Activated T-cell treated with anti-CD3 and anti-CD28 coated beads, Interleukin-2, amount 50 U/mL, for 72 hours (primary cell): ENCODE measurements around the gene CYP27A1. TPM values are rescaled to one million over a fixed set of nuclear protein-coding genes. Genes with fewer than 3 reads are reported as not detected.
A peak's percentile ranks its signal among the peaks of the same experiment; 100 is the strongest.

Experiments
- ATAC-seq, 2 donors: fragments of 150-1000 bp; cut with Tn5 transposase; replicated peaks in 1 of 2; 2 replicates each; pipeline ENCODE4 v1.10.0; 2021; ENCODE audit warnings: moderate library complexity in 2 of 2, mild to moderate bottlenecking in 1 of 2
- DNase-seq, 2 donors: peaks; one replicate each; pipeline ENCODE4 v3.0.0; 2021 to 2022; ENCODE audit warnings: mixed read lengths in 1 of 2
- H3K27ac Mint-ChIP-seq: one replicate; pipeline ENCODE4 v1.8.0; 2022; ENCODE audit warnings: mild to moderate bottlenecking, moderate library complexity, mixed read lengths
- H3K27me3 Mint-ChIP-seq: one replicate; pipeline ENCODE4 v1.8.0; 2022; ENCODE audit warnings: low read depth, mixed read lengths
- H3K36me3 Mint-ChIP-seq, 2 donors: one replicate each; pipeline ENCODE4 v1.8.0; 2022; ENCODE audit warnings: mixed read lengths in 2 of 2, mild to moderate bottlenecking in 1 of 2; ENCODE audit not compliant: insufficient read depth in 2 of 2
- H3K4me1 Mint-ChIP-seq: one replicate; pipeline ENCODE4 v1.8.0; 2022; ENCODE audit warnings: low read depth, mixed read lengths
- H3K4me3 Mint-ChIP-seq, 2 donors: one replicate each; pipeline ENCODE4 v1.8.0; 2022; ENCODE audit warnings: mild to moderate bottlenecking in 2 of 2, mixed read lengths in 2 of 2, moderate library complexity in 2 of 2
- H3K9me3 Mint-ChIP-seq, 2 donors: one replicate each; pipeline ENCODE4 v1.8.0; 2022; ENCODE audit warnings: mixed read lengths in 2 of 2
- total RNA-seq, 2 donors: library from RNA; stranded (reverse); gene quantifications; one replicate each; pipeline ENCODE4 v1.2.3, GENCODE V29; 2022

The CYP27A1 gene
- total RNA-seq, 2 donors from 2014 or later, result 0.30 to 0.31 TPM

DNA sequence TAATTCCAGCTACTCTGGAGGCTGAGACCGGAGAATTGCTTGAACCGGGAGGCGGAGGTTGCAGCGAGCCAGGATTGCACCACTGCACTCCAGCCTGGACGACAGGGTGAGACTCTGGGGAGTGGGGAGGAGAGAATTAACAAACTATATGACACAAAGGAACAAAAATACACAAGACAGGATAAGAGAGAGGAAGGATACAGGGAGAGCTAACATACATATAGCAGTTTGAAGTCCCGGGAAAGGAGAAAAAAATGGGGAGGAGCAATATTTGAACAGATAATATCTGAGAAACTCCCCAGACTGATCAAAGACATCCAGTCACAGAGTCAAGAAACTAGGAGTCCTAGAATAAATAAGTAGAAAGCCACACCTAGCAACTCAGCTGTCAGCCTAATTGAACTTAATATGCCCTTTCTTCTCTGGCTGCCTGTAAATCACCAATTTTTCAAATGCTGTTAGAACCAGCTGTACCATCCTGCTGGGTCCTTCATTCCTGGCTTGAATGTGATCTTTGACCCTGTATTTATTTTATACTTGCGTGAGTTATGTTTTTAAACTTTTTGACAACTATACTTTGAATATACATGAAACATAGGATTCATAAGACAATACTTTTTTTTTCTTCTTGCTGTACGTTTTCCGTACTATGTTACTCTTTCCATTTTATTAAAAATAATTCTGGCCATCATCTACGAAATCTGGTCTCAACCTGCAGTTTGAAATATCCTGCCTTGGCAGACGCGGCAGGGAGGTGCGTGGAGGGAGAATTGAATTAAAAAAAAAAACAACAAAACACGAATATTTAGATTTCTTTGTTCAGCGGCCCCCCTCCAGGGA lies 876 bp upstream of the CYP27A1 start:
- DNase-seq (no peak), ATAC-seq (no peak)
- peaks cover 6 to 9% of the 10 kb centered on the region in 2 donors for H3K9me3 Mint-ChIP-seq
- H3K27me3 Mint-ChIP-seq, result peaks cover 65% of the 10 kb centered on the region
- H3K27ac Mint-ChIP-seq, result no peak overlapping the region
- peak overlapping the region; percentile 19 to 50 for H3K4me3 Mint-ChIP-seq
- no peaks in the 10 kb centered on the region for H3K4me1 Mint-ChIP-seq
- H3K36me3 Mint-ChIP-seq, result peaks cover 8 to 13% of the 10 kb centered on the region in 2 donors

- no peak for ATAC-seq
- Mint-ChIP-seq H3K4me1 (no peaks in the 10 kb centered on the region), H3K27me3 (peaks cover 70% of the 10 kb centered on the region), H3K36me3 (peaks cover 2 to 3% of the 10 kb centered on the region in 2 donors), H3K27ac (no peak overlapping the region), H3K4me3 (no peak overlapping the region), H3K9me3 (peaks cover 0 to 2% of the 10 kb centered on the region in 2 donors)
- DNase-seq, result no peak
These were observed 539 bp downstream of the CYP27A1 start for GRCh38 chr2:218782528-218782844.

GRCh38 chr2:218783688-218784087 lies 1.7 kb downstream of the CYP27A1 start:
- no peak overlapping the region for H3K4me3 Mint-ChIP-seq

GRCh38 chr2:218785103-218785502 lies 3.2 kb downstream of the CYP27A1 start:
- Mint-ChIP-seq H3K36me3 (peaks cover 0 to 2% of the 10 kb centered on the region in 2 donors), H3K9me3 (no peaks in the 10 kb centered on the region), H3K4me3 (no peak overlapping the region), H3K4me1 (no peaks in the 10 kb centered on the region), H3K27ac (no peak overlapping the region), H3K27me3 (peaks cover 60% of the 10 kb centered on the region)
- ATAC-seq (no peak), DNase-seq (no peak)

More at GRCh38 chr2:218783688-218784087, 1.7 kb downstream of the CYP27A1 start:
- no peak for ATAC-seq
- Mint-ChIP-seq H3K36me3 (peaks cover 0 to 2% of the 10 kb centered on the region in 2 donors), H3K27me3 (peaks cover 72% of the 10 kb centered on the region), H3K9me3 (no peaks in the 10 kb centered on the region), H3K4me1 (no peaks in the 10 kb centered on the region), H3K27ac (no peak overlapping the region)
- DNase-seq, result no peak

GRCh38 chr2:218786133-218786532 lies 4.2 kb downstream of the CYP27A1 start:
- H3K4me1 Mint-ChIP-seq, result no peaks in the 10 kb centered on the region
- DNase-seq (no peak), ATAC-seq (no peak)
- peaks cover 53% of the 10 kb centered on the region for H3K27me3 Mint-ChIP-seq
- no peak overlapping the region for H3K27ac Mint-ChIP-seq
- H3K4me3 Mint-ChIP-seq, result no peak overlapping the region
- H3K9me3 Mint-ChIP-seq, result no peaks in the 10 kb centered on the region
- H3K36me3 Mint-ChIP-seq, result no peaks in the 10 kb centered on the region

DNA sequence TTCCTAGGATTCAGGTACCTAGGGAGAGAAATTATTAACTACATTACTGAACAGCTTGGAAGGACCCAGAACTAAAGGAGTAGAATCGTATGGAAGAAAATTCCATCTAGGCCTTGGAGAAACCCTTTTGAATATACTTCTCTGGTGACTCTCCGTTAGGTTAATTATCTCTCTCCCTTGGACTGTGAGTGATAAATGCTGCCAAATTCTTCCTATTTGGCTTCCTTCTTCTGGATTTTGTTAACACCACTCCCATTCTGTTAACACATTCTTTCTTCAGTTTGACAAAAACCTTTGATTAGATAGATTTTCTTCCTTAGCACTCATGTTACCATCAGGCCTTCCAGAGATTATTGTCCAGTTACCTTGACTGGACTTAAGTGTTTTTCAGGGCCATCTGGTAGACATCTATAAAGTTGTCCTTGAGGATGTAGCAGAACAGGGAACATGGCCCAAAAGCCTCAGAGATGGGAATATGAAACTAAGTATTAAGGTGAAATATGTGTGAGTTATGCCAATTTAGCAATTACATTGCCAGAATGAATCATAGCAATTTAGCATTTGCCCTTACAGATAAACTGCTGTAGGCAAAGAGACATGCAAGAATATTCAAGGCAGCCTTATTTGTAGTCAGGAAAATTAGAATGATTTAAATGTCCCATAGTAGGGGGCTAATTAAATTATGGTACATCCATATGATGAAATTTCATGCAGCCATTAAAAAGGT lies 6.7 kb downstream of the CYP27A1 start:
- DNase-seq (no peak), ATAC-seq (no peak)
- Mint-ChIP-seq H3K4me3 (no peak overlapping the region), H3K9me3 (no peaks in the 10 kb centered on the region), H3K27ac (no peak overlapping the region), H3K4me1 (no peaks in the 10 kb centered on the region), H3K36me3 (no peaks in the 10 kb centered on the region), H3K27me3 (peaks cover 36% of the 10 kb centered on the region)

DNA sequence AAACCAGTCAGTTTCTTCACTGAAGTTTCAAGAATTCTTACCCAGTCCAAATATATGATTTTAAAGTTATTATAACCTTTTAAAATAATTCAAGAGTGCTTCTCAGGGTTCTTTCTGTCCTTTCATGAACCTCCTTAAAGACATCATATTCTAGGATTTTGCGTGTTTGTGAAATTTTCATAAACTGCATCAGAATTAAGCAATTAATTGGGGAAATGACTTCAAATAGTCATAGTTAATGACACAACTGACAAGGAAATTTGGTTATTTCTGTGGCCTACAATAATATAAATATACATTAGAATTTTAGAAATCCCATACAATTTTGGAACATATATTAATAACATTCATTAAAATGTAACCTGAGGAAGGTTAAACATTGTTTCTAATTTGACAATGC lies 10.5 kb downstream of the CYP27A1 start:
- H3K36me3 Mint-ChIP-seq, result no peaks in the 10 kb centered on the region
- ATAC-seq, result no peak
- H3K4me1 Mint-ChIP-seq, result no peaks in the 10 kb centered on the region
- no peak for DNase-seq
- H3K27ac Mint-ChIP-seq, result no peak overlapping the region
- H3K9me3 Mint-ChIP-seq, result no peaks in the 10 kb centered on the region
- H3K27me3 Mint-ChIP-seq, result peaks cover 21% of the 10 kb centered on the region
- H3K4me3 Mint-ChIP-seq, result no peak overlapping the region

GRCh38 chr2:218796691-218797090 lies 14.7 kb downstream of the CYP27A1 start:
- Mint-ChIP-seq H3K27ac (no peak overlapping the region), H3K36me3 (no peaks in the 10 kb centered on the region), H3K4me1 (no peaks in the 10 kb centered on the region), H3K9me3 (no peaks in the 10 kb centered on the region), H3K27me3 (peaks cover 23% of the 10 kb centered on the region), H3K4me3 (no peak overlapping the region)
- DNase-seq (no peak), ATAC-seq (no peak)

DNA sequence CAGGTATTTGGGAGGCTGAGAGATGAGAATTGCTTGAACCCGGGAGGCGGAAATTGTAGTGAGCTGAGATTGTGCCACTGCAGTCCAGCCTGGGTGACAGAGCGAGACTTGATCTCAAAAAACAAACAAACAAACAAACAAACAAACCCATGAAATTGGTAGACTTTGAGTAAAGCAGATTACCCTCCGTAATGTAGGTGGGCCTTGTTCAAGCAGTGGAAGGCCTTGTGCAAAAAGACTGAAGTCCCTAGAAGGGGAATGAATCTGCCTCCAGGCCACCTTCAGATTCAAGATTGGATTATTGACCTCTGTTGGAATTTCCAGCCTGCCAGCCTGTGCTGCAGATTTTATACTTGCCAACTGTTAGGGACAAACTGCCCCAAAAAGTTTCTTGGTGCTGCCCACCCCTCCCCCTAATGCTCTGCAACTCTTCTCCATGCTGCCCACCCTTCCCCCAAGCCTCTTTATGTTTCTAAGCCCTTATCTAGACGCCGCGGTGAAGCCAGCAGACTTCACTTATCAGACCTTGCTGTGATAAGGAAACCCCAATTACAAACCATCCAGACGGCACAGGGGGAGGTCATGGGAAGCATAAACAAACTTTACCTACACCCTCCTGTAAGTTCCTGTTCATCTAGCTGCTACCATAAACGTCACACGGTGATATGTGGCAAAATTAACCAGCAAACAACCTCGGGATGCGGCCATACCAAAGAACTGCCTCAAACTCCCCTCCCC lies 17.0 kb downstream of the CYP27A1 start:
- Mint-ChIP-seq H3K27ac (no peak overlapping the region), H3K27me3 (peaks cover 23% of the 10 kb centered on the region), H3K9me3 (no peaks in the 10 kb centered on the region), H3K4me3 (no peak overlapping the region), H3K36me3 (no peaks in the 10 kb centered on the region), H3K4me1 (no peaks in the 10 kb centered on the region)
- no peak for DNase-seq
- no peak for ATAC-seq

DNA sequence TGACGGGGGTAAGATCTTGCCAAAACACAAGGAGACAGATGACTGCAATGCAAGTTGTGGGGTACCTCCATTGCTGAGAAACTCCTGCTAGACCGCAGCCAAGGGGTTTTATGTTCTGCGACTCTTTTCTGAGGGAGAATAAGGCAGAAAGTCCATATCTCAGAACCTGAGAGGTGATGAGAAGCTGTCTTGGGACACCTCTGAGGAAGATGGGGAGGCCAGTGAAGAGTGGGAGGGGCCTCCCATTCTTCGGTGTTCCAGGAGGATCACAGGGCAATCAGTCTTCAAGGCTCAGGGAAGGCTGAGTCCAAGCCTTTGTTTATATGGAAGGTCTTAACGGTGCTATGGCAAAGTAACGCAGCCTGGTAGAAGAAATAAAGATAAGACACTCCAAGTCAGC lies 18.0 kb downstream of the CYP27A1 start:
- H3K36me3 Mint-ChIP-seq, result no peaks in the 10 kb centered on the region
- H3K27ac Mint-ChIP-seq, result no peak overlapping the region
- DNase-seq (no peak), ATAC-seq (no peak)
- no peak overlapping the region for H3K4me3 Mint-ChIP-seq
- peaks cover 0 to 3% of the 10 kb centered on the region in 2 donors for H3K9me3 Mint-ChIP-seq
- H3K27me3 Mint-ChIP-seq, result peaks cover 27% of the 10 kb centered on the region
- no peaks in the 10 kb centered on the region for H3K4me1 Mint-ChIP-seq

GRCh38 chr2:218802386-218802994 lies 20.5 kb downstream of the CYP27A1 start:
- no peak overlapping the region for H3K27ac Mint-ChIP-seq
- H3K27me3 Mint-ChIP-seq, result peaks cover 28% of the 10 kb centered on the region
- no peak for ATAC-seq

DNA sequence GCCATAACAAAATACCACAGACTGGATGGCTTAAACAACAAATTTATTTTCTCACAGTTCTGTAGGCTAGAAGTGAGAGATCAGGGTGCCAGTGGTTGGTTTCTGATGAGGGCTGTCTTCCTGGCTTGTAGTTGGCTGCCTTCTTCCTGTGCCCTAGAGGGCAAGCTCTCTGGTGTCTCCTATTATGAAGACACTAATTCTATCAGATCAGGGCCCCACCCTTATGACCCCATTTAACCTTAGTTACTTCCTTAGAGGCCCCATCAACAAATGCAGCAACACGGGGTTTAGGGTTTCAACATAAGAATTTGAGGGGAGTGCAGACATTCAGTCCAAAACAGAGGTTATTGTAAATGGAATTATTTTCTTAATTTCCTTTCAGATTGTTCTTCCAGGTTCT lies 22.9 kb downstream of the CYP27A1 start:
- ATAC-seq (no peak), DNase-seq (no peak)
- H3K36me3 Mint-ChIP-seq, result peaks cover 2 to 3% of the 10 kb centered on the region in 2 donors
- peaks cover 18% of the 10 kb centered on the region for H3K27me3 Mint-ChIP-seq
- H3K4me1 Mint-ChIP-seq, result no peaks in the 10 kb centered on the region
- peaks cover 3 to 4% of the 10 kb centered on the region in 2 donors for H3K9me3 Mint-ChIP-seq
- H3K27ac Mint-ChIP-seq, result no peak overlapping the region
- no peak overlapping the region for H3K4me3 Mint-ChIP-seq

More at GRCh38 chr2:218802386-218802994, 20.5 kb downstream of the CYP27A1 start:
- H3K4me3 Mint-ChIP-seq, result no peak overlapping the region
- peaks cover 3 to 4% of the 10 kb centered on the region in 2 donors for H3K9me3 Mint-ChIP-seq
- no peak for DNase-seq
- H3K4me1 Mint-ChIP-seq, result no peaks in the 10 kb centered on the region
- peaks cover 2 to 3% of the 10 kb centered on the region in 2 donors for H3K36me3 Mint-ChIP-seq

- ATAC-seq (no peak), DNase-seq (no peak)
- H3K4me3 Mint-ChIP-seq, result no peak overlapping the region
- no peak overlapping the region for H3K27ac Mint-ChIP-seq
- no peaks in the 10 kb centered on the region for H3K4me1 Mint-ChIP-seq
- peaks cover 14% of the 10 kb centered on the region for H3K27me3 Mint-ChIP-seq
- peaks cover 2 to 3% of the 10 kb centered on the region in 2 donors for H3K36me3 Mint-ChIP-seq
- peaks cover 3 to 4% of the 10 kb centered on the region in 2 donors for H3K9me3 Mint-ChIP-seq
These were observed 23.7 kb downstream of the CYP27A1 start for GRCh38 chr2:218805627-218806026.
